ENCODE data around the gene CLCN7. TPM values are rescaled to one million over a fixed set of nuclear protein-coding genes. Genes with fewer than 3 reads are reported as not detected.

The CLCN7 gene
- total and polyA plus RNA-seq, 9 of the 15 experiments (the other 6 are each of a cell fraction or from before 2014, with no cell fraction given), result 0.06 to 126 (median 18.7) TPM

DNA sequence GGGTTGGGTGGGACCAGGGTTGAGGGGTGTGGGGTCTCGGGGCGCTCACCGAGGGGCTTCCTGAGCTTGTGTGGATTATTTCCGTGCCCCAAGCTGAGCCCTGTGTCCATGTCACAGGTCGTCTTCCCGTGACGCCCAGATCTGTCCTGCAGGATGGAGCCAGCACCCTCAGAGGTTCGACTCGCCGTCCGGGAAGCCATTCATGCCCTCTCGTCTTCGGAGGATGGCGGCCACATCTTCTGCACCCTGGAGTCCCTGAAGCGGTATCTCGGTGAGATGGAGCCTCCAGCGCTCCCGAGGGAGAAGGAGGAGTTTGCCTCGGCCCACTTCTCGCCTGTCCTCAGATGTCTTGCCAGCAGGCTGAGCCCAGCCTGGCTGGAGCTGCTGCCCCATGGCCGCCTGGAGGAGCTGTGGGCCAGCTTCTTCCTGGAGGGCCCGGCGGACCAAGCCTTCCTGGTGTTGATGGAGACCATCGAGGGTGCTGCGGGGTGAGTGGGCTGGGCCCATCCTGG lies 19.4 kb upstream of the CLCN7 start (continued):
- TF ChIP-seq, protein P1, sequence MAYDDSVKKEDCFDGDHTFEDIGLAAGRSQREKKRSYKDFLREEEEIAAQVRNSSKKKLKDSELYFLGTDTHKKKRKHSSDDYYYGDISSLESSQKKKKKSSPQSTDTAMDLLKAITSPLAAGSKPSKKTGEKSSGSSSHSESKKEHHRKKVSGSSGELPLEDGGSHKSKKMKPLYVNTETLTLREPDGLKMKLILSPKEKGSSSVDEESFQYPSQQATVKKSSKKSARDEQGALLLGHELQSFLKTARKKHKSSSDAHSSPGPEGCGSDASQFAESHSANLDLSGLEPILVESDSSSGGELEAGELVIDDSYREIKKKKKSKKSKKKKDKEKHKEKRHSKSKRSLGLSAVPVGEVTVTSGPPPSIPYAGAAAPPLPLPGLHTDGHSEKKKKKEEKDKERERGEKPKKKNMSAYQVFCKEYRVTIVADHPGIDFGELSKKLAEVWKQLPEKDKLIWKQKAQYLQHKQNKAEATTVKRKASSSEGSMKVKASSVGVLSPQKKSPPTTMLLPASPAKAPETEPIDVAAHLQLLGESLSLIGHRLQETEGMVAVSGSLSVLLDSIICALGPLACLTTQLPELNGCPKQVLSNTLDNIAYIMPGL (CRISPR knock-in tag; IDR thresholded peaks at IDR 0.05), result no peak
- TF ChIP-seq, protein P2, sequence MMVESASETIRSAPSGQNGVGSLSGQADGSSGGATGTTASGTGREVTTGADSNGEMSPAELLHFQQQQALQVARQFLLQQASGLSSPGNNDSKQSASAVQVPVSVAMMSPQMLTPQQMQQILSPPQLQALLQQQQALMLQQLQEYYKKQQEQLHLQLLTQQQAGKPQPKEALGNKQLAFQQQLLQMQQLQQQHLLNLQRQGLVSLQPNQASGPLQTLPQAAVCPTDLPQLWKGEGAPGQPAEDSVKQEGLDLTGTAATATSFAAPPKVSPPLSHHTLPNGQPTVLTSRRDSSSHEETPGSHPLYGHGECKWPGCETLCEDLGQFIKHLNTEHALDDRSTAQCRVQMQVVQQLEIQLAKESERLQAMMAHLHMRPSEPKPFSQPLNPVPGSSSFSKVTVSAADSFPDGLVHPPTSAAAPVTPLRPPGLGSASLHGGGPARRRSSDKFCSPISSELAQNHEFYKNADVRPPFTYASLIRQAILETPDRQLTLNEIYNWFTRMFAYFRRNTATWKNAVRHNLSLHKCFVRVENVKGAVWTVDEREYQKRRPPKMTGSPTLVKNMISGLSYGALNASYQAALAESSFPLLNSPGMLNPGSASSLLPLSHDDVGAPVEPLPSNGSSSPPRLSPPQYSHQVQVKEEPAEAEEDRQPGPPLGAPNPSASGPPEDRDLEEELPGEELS (CRISPR knock-in tag; IDR thresholded peaks at IDR 0.05; ENCODE audit: borderline replicate concordance), result no peak
- TF ChIP-seq, protein P3, sequence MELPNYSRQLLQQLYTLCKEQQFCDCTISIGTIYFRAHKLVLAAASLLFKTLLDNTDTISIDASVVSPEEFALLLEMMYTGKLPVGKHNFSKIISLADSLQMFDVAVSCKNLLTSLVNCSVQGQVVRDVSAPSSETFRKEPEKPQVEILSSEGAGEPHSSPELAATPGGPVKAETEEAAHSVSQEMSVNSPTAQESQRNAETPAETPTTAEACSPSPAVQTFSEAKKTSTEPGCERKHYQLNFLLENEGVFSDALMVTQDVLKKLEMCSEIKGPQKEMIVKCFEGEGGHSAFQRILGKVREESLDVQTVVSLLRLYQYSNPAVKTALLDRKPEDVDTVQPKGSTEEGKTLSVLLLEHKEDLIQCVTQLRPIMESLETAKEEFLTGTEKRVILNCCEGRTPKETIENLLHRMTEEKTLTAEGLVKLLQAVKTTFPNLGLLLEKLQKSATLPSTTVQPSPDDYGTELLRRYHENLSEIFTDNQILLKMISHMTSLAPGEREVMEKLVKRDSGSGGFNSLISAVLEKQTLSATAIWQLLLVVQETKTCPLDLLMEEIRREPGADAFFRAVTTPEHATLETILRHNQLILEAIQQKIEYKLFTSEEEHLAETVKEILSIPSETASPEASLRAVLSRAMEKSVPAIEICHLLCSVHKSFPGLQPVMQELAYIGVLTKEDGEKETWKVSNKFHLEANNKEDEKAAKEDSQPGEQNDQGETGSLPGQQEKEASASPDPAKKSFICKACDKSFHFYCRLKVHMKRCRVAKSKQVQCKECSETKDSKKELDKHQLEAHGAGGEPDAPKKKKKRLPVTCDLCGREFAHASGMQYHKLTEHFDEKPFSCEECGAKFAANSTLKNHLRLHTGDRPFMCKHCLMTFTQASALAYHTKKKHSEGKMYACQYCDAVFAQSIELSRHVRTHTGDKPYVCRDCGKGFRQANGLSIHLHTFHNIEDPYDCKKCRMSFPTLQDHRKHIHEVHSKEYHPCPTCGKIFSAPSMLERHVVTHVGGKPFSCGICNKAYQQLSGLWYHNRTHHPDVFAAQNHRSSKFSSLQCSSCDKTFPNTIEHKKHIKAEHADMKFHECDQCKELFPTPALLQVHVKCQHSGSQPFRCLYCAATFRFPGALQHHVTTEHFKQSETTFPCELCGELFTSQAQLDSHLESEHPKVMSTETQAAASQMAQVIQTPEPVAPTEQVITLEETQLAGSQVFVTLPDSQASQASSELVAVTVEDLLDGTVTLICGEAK (IDR thresholded peaks at IDR 0.05), result no peak
- TF ChIP-seq, protein P3 (CRISPR knock-in tag; IDR thresholded peaks at IDR 0.05), result no peak
- TF ChIP-seq, protein P4, sequence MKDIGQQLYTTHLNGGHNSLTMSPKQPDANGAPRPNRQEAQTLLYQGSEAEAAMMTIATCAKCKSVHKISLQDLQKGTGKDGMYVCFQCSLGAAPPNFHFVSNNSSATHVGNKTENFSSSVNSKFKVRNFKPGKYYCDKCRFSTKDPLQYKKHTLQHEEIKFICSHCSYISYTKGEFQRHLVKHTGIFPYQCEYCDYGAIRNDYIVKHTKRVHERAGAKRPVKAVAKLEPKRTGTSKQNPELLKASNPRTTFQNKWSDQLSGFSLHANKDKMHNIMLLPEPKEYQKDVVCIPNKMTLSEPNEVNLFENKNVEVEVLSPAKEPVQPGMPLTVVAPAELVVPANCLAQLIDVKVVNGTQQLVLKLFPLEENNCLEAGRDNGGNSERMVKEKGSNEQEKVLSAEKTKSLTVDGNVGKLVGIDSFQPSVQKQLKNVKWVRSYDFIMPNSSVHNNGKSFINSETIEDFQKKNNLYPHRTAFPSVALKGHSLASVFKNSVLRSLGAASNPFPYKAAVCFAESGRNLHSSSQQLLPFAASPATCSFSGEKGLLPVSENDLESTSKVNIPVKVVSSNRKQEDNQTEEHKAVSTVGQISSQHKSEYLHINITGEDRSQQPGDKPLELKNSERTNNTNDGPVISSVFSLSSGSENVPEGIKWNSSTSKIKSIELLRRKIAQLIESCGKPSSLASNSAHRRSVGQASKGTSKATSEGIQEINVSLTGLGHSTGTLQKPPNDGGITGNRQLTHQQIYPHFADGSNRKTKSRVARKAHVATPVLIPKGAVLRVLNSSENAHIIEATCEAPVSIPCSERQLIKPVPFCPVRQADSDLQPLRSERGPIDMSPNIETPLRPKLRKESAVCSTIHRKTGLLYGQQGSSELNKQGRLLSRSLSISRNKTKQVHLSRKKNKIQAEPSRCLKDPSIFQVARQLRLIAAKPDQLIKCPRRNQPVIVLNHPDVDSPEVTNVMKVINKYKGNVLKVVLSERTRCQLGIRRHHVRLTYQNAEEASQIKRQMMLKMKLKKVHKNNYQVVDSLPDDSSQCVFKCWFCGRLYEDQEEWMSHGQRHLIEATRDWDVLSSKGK (CRISPR knock-in tag; IDR thresholded peaks at IDR 0.05), result no peak
- TF ChIP-seq JUND (IDR thresholded peaks at IDR 0.05; ENCODE audit: borderline replicate concordance, low read depth, low read length) (no peak), JUND (tag; IDR thresholded peaks at IDR 0.05; ENCODE audit: borderline replicate concordance, low read depth, low read length) (no peak)
- TF ChIP-seq, protein P5, sequence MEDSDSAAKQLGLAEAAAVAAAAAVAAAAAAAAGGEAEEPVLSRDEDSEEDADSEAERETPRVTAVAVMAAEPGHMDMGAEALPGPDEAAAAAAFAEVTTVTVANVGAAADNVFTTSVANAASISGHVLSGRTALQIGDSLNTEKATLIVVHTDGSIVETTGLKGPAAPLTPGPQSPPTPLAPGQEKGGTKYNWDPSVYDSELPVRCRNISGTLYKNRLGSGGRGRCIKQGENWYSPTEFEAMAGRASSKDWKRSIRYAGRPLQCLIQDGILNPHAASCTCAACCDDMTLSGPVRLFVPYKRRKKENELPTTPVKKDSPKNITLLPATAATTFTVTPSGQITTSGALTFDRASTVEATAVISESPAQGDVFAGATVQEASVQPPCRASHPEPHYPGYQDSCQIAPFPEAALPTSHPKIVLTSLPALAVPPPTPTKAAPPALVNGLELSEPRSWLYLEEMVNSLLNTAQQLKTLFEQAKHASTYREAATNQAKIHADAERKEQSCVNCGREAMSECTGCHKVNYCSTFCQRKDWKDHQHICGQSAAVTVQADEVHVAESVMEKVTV (CRISPR knock-in tag; IDR thresholded peaks at IDR 0.05), result 0 out of 2 replicates have a peak, but pooled peaks have one; percentile 32

Measured in K562 (cell line).